HepG2 (cell line): Measurements from ENCODE around the gene ANO9. TPM values are rescaled to one million over a fixed set of nuclear protein-coding genes. Genes with fewer than 3 reads are reported as not detected.

Experiments used
- DPF2 ChIP-seq: sonication (generic); formaldehyde crosslinking; IDR thresholded peaks from 2 replicates; pipeline ENCODE4 v1.4.0; 2020; ENCODE audit warnings: mild to moderate bottlenecking, low read depth, missing genetic modification reagents, borderline replicate concordance
- ESRRA ChIP-seq: sonication (generic); formaldehyde crosslinking; IDR thresholded peaks from 2 replicates; pipeline ENCODE4 v1.5.1; 2020; ENCODE audit warnings: mild to moderate bottlenecking, low read depth, missing genetic modification reagents
- GABPA ChIP-seq, 2 experiments: IDR thresholded peaks; 2 replicates each; pipeline ENCODE4 v1.6.1; 2011 to 2016; ENCODE audit warnings: low read depth in 2 of 2, low read length in 1 of 2, missing biosample characterization in 1 of 2, missing genetic modification characterization in 1 of 2
- MIER2 ChIP-seq: IDR thresholded peaks from 2 replicates; pipeline ENCODE4 v1.6.1; 2016; ENCODE audit warnings: missing biosample characterization, missing genetic modification reagents
- NONO ChIP-seq, 2 experiments: fragments of 450-650 bp in 1 of 2; sonication (generic) in 1 of 2; formaldehyde crosslinking in 1 of 2; IDR thresholded peaks in 1 of 2; conservative IDR thresholded peaks in 1 of 2; 2 replicates each; pipeline versions ENCODE4 v1.6.1 to v1.8.0; 2017 to 2022; ENCODE audit warnings: mild to moderate bottlenecking in 1 of 2, missing genetic modification reagents in 1 of 2, moderate library complexity in 1 of 2
- PHB2 ChIP-seq: fragments of 450-650 bp; IDR thresholded peaks from 2 replicates; pipeline ENCODE4 v1.6.1; 2018; ENCODE audit not compliant: partially characterized antibody
- RCOR2 ChIP-seq: IDR thresholded peaks from 2 replicates; pipeline ENCODE4 v1.6.1; 2016; ENCODE audit warnings: missing biosample characterization, missing genetic modification reagents
- SKI ChIP-seq: fragments of 450-650 bp; IDR thresholded peaks from one replicate; pipeline ENCODE4 v1.6.1; 2018; ENCODE audit warnings: mild to moderate bottlenecking; ENCODE audit not compliant: partially characterized antibody
- SMARCE1 ChIP-seq: fragments of 450-650 bp; IDR thresholded peaks from 2 replicates; pipeline ENCODE4 v1.6.1; 2017; ENCODE audit warnings: borderline replicate concordance
- SNAI1 ChIP-seq: sonication (generic); formaldehyde crosslinking; IDR thresholded peaks from 2 replicates; pipeline ENCODE4 v1.5.0; 2020; ENCODE audit warnings: mild to moderate bottlenecking, missing genetic modification reagents, borderline replicate concordance
- SNAPC5 ChIP-seq: sonication (generic); formaldehyde crosslinking; IDR thresholded peaks from 2 replicates; pipeline ENCODE4 v1.8.1; 2023; ENCODE audit warnings: mild to moderate bottlenecking, missing genetic modification reagents, borderline replicate concordance
- TBX2 ChIP-seq: sonication (generic); formaldehyde crosslinking; IDR thresholded peaks from 2 replicates; pipeline ENCODE4 v1.5.0; 2020; ENCODE audit warnings: missing genetic modification reagents, mild to moderate bottlenecking, borderline replicate concordance
- THAP8 ChIP-seq: sonication (generic); formaldehyde crosslinking; IDR thresholded peaks from 2 replicates; pipeline ENCODE4 v1.5.1; 2020; ENCODE audit warnings: missing genetic modification reagents, mild to moderate bottlenecking, borderline replicate concordance
- YY1 ChIP-seq: IDR thresholded peaks from 2 replicates; pipeline ENCODE4 v1.6.1; 2011; ENCODE audit warnings: low read length, low read depth, moderate library complexity, mild to moderate bottlenecking; ENCODE audit not compliant: insufficient read depth, insufficient replicate concordance
- ZNF224 ChIP-seq: sonication (generic); formaldehyde crosslinking; IDR thresholded peaks from 2 replicates; pipeline ENCODE4 v1.5.0; 2020; ENCODE audit warnings: mild to moderate bottlenecking, missing genetic modification reagents
- ZNF503 ChIP-seq: sonication (generic); formaldehyde crosslinking; IDR thresholded peaks from 2 replicates; pipeline ENCODE4 v1.4.0; 2020; ENCODE audit warnings: missing genetic modification reagents
- ZNF646 ChIP-seq: sonication (generic); formaldehyde crosslinking; IDR thresholded peaks from 2 replicates; pipeline ENCODE4 v1.9.0; 2021; ENCODE audit warnings: mild to moderate bottlenecking, missing genetic modification reagents
- ZNF788 ChIP-seq: sonication (generic); formaldehyde crosslinking; IDR thresholded peaks from 2 replicates; pipeline ENCODE4 v1.5.0; 2020; ENCODE audit warnings: mild to moderate bottlenecking, missing genetic modification reagents, borderline replicate concordance
- polyA plus RNA-seq, 8 experiments: library from polyadenylated mRNA; depleted of rRNA in 3 of 8; stranded (reverse) in 7 of 8; unstranded in 1 of 8; fragments of >200 nt; fragmentation: Illumina TruSeq in 4 of 8; extraction: Trizol in 4 of 8; gene quantifications; 2 replicates each; pipeline versions ENCODE4 v1.2.1 to v1.2.3, GENCODE V29; 2011 to 2016; ENCODE audit warnings: low read depth in 4 of 8, missing spikeins in 1 of 8, mixed read lengths in 1 of 8; ENCODE audit not compliant: insufficient read depth in 1 of 8
- total RNA-seq, 5 experiments: library from RNA; depleted of rRNA; stranded (reverse); fragments of >200 nt; fragmentation: Illumina TruSeq; extraction: Trizol; gene quantifications; 2 replicates each; pipeline ENCODE4 v1.2.3, GENCODE V29; 2016; ENCODE audit warnings: low read depth in 1 of 5

Gene ANO9
- total and polyA plus RNA-seq, 2 of the 13 experiments (the other 11 are each of a cell fraction or from before 2014, with no cell fraction given): 8.9 to 14.3 TPM

GRCh38 chr11:394034-394857, 47.6 kb downstream of the ANO9 start, which contains the start of gene PKP3 (continued):
- TF ChIP-seq ZNF646 (CRISPR knock-in tag) (no peak), YY1 (peak; percentile 59), MIER2 (CRISPR knock-in tag) (no peak), THAP8 (CRISPR knock-in tag) (no peak), PHB2 (no peak), ZNF788 (CRISPR knock-in tag) (peak; percentile 54; the same call in 1 of the 2 replicates), ESRRA (no peak), SKI (no peak), GABPA (IDR thresholded peaks at IDR 0.05; ENCODE audit: low read depth, low read length) (no peak), GABPA (CRISPR knock-in tag; IDR thresholded peaks at IDR 0.05; ENCODE audit: low read depth) (no peak), SMARCE1 (no peak), NONO (IDR thresholded peaks at IDR 0.05) (no peak), NONO (CRISPR knock-in tag; conservative IDR thresholded peaks at IDR 0.05) (peak; percentile 49; the same call in 1 of the 2 replicates), SNAI1 (no peak), DPF2 (CRISPR knock-in tag) (no peak), SNAPC5 (CRISPR knock-in tag) (no peak), TBX2 (peak; percentile 55; the same call in 1 of the 2 replicates), ZNF224 (CRISPR knock-in tag) (no peak), RCOR2 (CRISPR knock-in tag) (no peak), ZNF503 (no peak)
